B cell (primary cell): ENCODE measurements around the gene KEL. TPM values are rescaled to one million over a fixed set of nuclear protein-coding genes. Genes with fewer than 3 reads are reported as not detected.

Source experiments
- ATAC-seq: fragments of 200-7000 bp; cut with Tn5 transposase; one replicate; pipeline ENCODE4 v1.10.0; 2021; ENCODE audit warnings: low read depth, mild to moderate bottlenecking, moderate number of reproducible peaks, moderate library complexity
- CTCF ChIA-PET: fragments of 350-600 bp; sonication (Branson Sonifier 250); formaldehyde crosslinking; loops from one replicate; lab custom pipeline; 2021; ENCODE audit warnings: antibody characterized with exemption, inconsistent platforms; lab: Charles Lee
- POLR2A ChIA-PET: fragments of 350-600 bp; sonication (Branson Sonifier 250); formaldehyde crosslinking; loops from one replicate; lab custom pipeline; 2021; ENCODE audit warnings: antibody characterized with exemption; lab: Charles Lee
- DNase-seq: peaks from one replicate; pipeline ENCODE4 v3.0.0; 2013
- H2AFZ ChIP-seq: 2 replicates; pipeline ENCODE4 v1.6.1; 2012; ENCODE audit warnings: mild to moderate bottlenecking, low read depth, low read length; ENCODE audit not compliant: insufficient read depth, poor library complexity, severe bottlenecking
- H3K27ac ChIP-seq, 2 donors: 1 replicate in 1 of 2; 2 replicates in 1 of 2; pipeline ENCODE4 v1.5.1; 2012 to 2013; ENCODE audit warnings: low read length in 2 of 2, mild to moderate bottlenecking in 2 of 2, moderate library complexity in 1 of 2
- H3K27me3 ChIP-seq, 4 experiments: fragments of 200-600 bp in 1 of 4; sonication (generic) in 1 of 4; replicated peaks in 1 of 4; 1 replicate in 2 of 4; 2 replicates in 2 of 4; pipeline versions ENCODE4 v1.6.1 to v1.7.0; 2013 to 2016; ENCODE audit warnings: low read length in 3 of 4, mild to moderate bottlenecking in 2 of 4, mixed read lengths in 1 of 4, moderate library complexity in 1 of 4; ENCODE audit not compliant: insufficient read depth in 4 of 4, control insufficient read depth in 3 of 4; ENCODE audit errors: control extremely low read depth in 1 of 4
- H3K36me3 ChIP-seq, 2 experiments: replicated peaks in 1 of 2; 1 replicate in 1 of 2; 2 replicates in 1 of 2; pipeline versions ENCODE4 v1.6.1 to v1.7.1; 2013; ENCODE audit warnings: low read length in 1 of 2; ENCODE audit not compliant: insufficient read depth in 2 of 2, control insufficient read depth in 1 of 2; ENCODE audit errors: control extremely low read depth in 1 of 2, extremely low read depth in 1 of 2
- H3K4me1 ChIP-seq, 2 donors: fragments of 200-600 bp in 1 of 2; sonication (generic) in 1 of 2; 1 replicate in 1 of 2; 2 replicates in 1 of 2; pipeline versions ENCODE4 v1.5.1 to v1.6.1; 2013 to 2017; ENCODE audit warnings: low read length in 2 of 2; ENCODE audit not compliant: control insufficient read depth in 2 of 2, insufficient read depth in 2 of 2
- H3K4me2 ChIP-seq: replicated peaks from 2 replicates; pipeline ENCODE3; 2012; ENCODE audit warnings: mild to moderate bottlenecking, low read depth, low read length; ENCODE audit not compliant: poor library complexity, severe bottlenecking
- H3K4me3 ChIP-seq, 5 experiments: fragments of 200-600 bp in 1 of 5; sonication (generic) in 1 of 5; 1 replicate in 3 of 5; 2 replicates in 2 of 5; pipeline versions ENCODE4 v1.5.1 to v1.7.0; 2011 to 2016; ENCODE audit warnings: low read length in 4 of 5, mild to moderate bottlenecking in 4 of 5, low read depth in 2 of 5, control low read depth in 1 of 5, moderate library complexity in 1 of 5; ENCODE audit not compliant: insufficient read depth in 1 of 5; ENCODE audit errors: control extremely low read depth in 1 of 5, extremely low read depth in 1 of 5
- H3K79me2 ChIP-seq: fragments of 200-600 bp; sonication (generic); one replicate; pipeline ENCODE4 v1.6.0; 2016; ENCODE audit warnings: low read length; ENCODE audit not compliant: control insufficient read depth, insufficient read depth
- H3K9ac ChIP-seq: fragments of 200-600 bp; sonication (generic); 2 replicates; pipeline ENCODE4 v1.6.1; 2017; ENCODE audit warnings: mild to moderate bottlenecking, low read length, moderate library complexity
- H3K9me3 ChIP-seq, 3 donors: one replicate each; pipeline versions ENCODE4 v1.6.1 to v1.7.1; 2013; ENCODE audit warnings: low read length in 2 of 3; ENCODE audit not compliant: control insufficient read depth in 2 of 3, insufficient read depth in 1 of 3; ENCODE audit errors: control extremely low read depth in 1 of 3
- H4K20me1 ChIP-seq: 2 replicates; pipeline ENCODE4 v1.6.0; 2012; ENCODE audit warnings: mild to moderate bottlenecking, low read length; ENCODE audit not compliant: insufficient read depth, control insufficient read depth, poor library complexity, severe bottlenecking
- H3K27ac Mint-ChIP-seq: one replicate; pipeline ENCODE4 v1.8.0; 2021; ENCODE audit warnings: mixed read lengths
- H3K27me3 Mint-ChIP-seq: one replicate; pipeline ENCODE4 v1.8.0; 2021; ENCODE audit warnings: mixed read lengths
- H3K4me1 Mint-ChIP-seq: one replicate; pipeline ENCODE4 v1.8.0; 2021; ENCODE audit warnings: mixed read lengths
- H3K4me3 Mint-ChIP-seq: one replicate; pipeline ENCODE4 v1.8.0; 2021; ENCODE audit warnings: mixed read lengths
- H3K9me3 Mint-ChIP-seq: one replicate; pipeline ENCODE4 v1.8.0; 2022; ENCODE audit warnings: mixed read lengths; ENCODE audit not compliant: insufficient read depth
- EZH2 ChIP-seq: IDR thresholded peaks from 2 replicates; pipeline ENCODE4 v1.6.1; 2012; ENCODE audit warnings: borderline replicate concordance, low read depth, mild to moderate bottlenecking, moderate library complexity, low read length; ENCODE audit not compliant: insufficient read depth, poor library complexity, severe bottlenecking
- WGBS: methylation state at CpG from one replicate; pipeline ENCODE4 v1.1.5; 2013; ENCODE audit warnings: missing lambda C conversion rate; ENCODE audit not compliant: insufficient coverage; 5-methylcytosine and 5-hydroxymethylcytosine counted together
- intact Hi-C: fragments of 100-400 bp; cut with micrococcal nuclease; formaldehyde crosslinking; loops from one replicate; pipeline ENCODE4 v1.10.0; 2022
- polyA minus RNA-seq: library from RNA; depleted of rRNA, polyadenylated mRNA; stranded (reverse); fragments of >200 nt; gene quantifications from 2 replicates; pipeline ENCODE4 v1.2.3, GENCODE V29; 2012
- polyA plus RNA-seq: library from polyadenylated mRNA; depleted of rRNA; stranded (reverse); fragments of >200 nt; gene quantifications from 2 replicates; pipeline ENCODE4 v1.2.3, GENCODE V29; 2012
- total RNA-seq, 2 donors: library from RNA; stranded (reverse); fragments of 120-200 nt in 1 of 2; gene quantifications; 1 replicate in 1 of 2; 2 replicates in 1 of 2; pipeline versions ENCODE4 v1.2.3 to v1.2.4, GENCODE V29; 2013 to 2022
- TF ChIP-seq, protein P1 (sequence below): fragments of 200-600 bp; IDR thresholded peaks from one replicate; pipeline ENCODE4 v1.8.0; 2022; ENCODE audit warnings: antibody characterized with exemption, mild to moderate bottlenecking

Gene KEL, protein sequence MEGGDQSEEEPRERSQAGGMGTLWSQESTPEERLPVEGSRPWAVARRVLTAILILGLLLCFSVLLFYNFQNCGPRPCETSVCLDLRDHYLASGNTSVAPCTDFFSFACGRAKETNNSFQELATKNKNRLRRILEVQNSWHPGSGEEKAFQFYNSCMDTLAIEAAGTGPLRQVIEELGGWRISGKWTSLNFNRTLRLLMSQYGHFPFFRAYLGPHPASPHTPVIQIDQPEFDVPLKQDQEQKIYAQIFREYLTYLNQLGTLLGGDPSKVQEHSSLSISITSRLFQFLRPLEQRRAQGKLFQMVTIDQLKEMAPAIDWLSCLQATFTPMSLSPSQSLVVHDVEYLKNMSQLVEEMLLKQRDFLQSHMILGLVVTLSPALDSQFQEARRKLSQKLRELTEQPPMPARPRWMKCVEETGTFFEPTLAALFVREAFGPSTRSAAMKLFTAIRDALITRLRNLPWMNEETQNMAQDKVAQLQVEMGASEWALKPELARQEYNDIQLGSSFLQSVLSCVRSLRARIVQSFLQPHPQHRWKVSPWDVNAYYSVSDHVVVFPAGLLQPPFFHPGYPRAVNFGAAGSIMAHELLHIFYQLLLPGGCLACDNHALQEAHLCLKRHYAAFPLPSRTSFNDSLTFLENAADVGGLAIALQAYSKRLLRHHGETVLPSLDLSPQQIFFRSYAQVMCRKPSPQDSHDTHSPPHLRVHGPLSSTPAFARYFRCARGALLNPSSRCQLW
- total RNA-seq (0.46 and 0.71 TPM in 2 replicates), polyA plus RNA-seq (0.27 and 0.48 TPM in 2 replicates), polyA minus RNA-seq (0.43 and 1.9 TPM in 2 replicates)
- total RNA-seq (2013) = 0.21 TPM

GRCh38 chr7:142961973-142962926 lies at the start of gene KEL:
Gene KEL, minus strand, starts transcription at chr7:142962363. Its CDS starts 157 bp downstream, at chr7:142962206.
- no peaks in the 10 kb centered on the region for H3K9me3 Mint-ChIP-seq
- H3K4me1 ChIP-seq = no peaks in the 10 kb centered on the region
- ATAC-seq = no peak
- no peaks in the 10 kb centered on the region for H3K4me1 Mint-ChIP-seq
- peaks cover 0 to 14% (median 3%) of the 10 kb centered on the region in 4 experiments for H3K27me3 ChIP-seq
- H3K79me2 ChIP-seq = no peaks in the 10 kb centered on the region
- DNase-seq = no peak
- H3K9ac ChIP-seq = no peak within 1 kb of the TSS
- intact Hi-C loops = no loop called here
- TF ChIP-seq EZH2 = no peak
- TF ChIP-seq, protein P1, sequence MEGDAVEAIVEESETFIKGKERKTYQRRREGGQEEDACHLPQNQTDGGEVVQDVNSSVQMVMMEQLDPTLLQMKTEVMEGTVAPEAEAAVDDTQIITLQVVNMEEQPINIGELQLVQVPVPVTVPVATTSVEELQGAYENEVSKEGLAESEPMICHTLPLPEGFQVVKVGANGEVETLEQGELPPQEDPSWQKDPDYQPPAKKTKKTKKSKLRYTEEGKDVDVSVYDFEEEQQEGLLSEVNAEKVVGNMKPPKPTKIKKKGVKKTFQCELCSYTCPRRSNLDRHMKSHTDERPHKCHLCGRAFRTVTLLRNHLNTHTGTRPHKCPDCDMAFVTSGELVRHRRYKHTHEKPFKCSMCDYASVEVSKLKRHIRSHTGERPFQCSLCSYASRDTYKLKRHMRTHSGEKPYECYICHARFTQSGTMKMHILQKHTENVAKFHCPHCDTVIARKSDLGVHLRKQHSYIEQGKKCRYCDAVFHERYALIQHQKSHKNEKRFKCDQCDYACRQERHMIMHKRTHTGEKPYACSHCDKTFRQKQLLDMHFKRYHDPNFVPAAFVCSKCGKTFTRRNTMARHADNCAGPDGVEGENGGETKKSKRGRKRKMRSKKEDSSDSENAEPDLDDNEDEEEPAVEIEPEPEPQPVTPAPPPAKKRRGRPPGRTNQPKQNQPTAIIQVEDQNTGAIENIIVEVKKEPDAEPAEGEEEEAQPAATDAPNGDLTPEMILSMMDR = no peak
- H2AFZ ChIP-seq = no peak within 1 kb of the TSS
- no peak within 1 kb of the TSS for H3K27ac ChIP-seq
- ChIA-PET POLR2A (no interaction called here), CTCF (interaction anchor here (1.9 kb wide), 1 partner anchor 41 kb away, joined by 6 read pairs; no protein-coding TSS in a partner anchor)
- no peak within 1 kb of the TSS for H3K4me2 ChIP-seq
- H3K27ac Mint-ChIP-seq = no peak within 1 kb of the TSS
- WGBS = 87% methylated on average over 8 of the region's 9 CpGs
- H3K4me3 ChIP-seq = no peak within 1 kb of the TSS
- H4K20me1 ChIP-seq = no peaks in the 10 kb centered on the region
- no peak within 1 kb of the TSS for H3K4me3 Mint-ChIP-seq
- peaks cover 51% of the 10 kb centered on the region for H3K27me3 Mint-ChIP-seq
- H3K9me3 ChIP-seq = peaks cover 0 to 4% (median 0%) of the 10 kb centered on the region in 3 donors
- no peaks in the 10 kb centered on the region for H3K36me3 ChIP-seq
